Testis (tissue), 3 donors: ENCODE results near the gene C1QTNF7. TPM values are rescaled to one million over a fixed set of nuclear protein-coding genes. Genes with fewer than 3 reads are reported as not detected.

Experiments
- DNase-seq: peaks from one replicate; pipeline ENCODE4 v3.0.0-alpha.2; 2019
- H3K27ac ChIP-seq, 2 donors: fragments of 200-600 bp; sonication (generic); one replicate each; pipeline ENCODE4 v1.5.1; 2019
- H3K27me3 ChIP-seq: fragments of 200-600 bp; sonication (generic); one replicate; pipeline ENCODE4 v1.5.1; 2019
- H3K36me3 ChIP-seq: fragments of 200-600 bp; sonication (generic); one replicate; pipeline ENCODE4 v1.5.1; 2017; ENCODE audit warnings: low read depth; ENCODE audit errors: missing control alignments
- H3K4me1 ChIP-seq: fragments of 200-600 bp; sonication (generic); one replicate; pipeline ENCODE4 v1.5.1; 2019
- H3K4me3 ChIP-seq, 2 donors: fragments of 200-600 bp; sonication (generic); one replicate each; pipeline ENCODE4 v1.5.1; 2017 to 2019
- H3K9me3 ChIP-seq: fragments of 200-600 bp; sonication (generic); one replicate; pipeline ENCODE4 v1.5.1; 2017
- POLR2A ChIP-seq: fragments of 450-650 bp; IDR thresholded peaks from one replicate; pipeline ENCODE4 v1.6.1; 2017; ENCODE audit warnings: antibody characterized with exemption, mild to moderate bottlenecking, moderate library complexity
- WGBS, 2 donors: methylation state at CpG; one replicate each; pipeline ENCODE4 v1.1.5; 2018; 5-methylcytosine and 5-hydroxymethylcytosine counted together
- intact Hi-C: fragments of 100-400 bp; cut with DNase I; formaldehyde crosslinking; loops from one replicate; pipeline ENCODE4 v1.15.1; 2023; ENCODE audit warnings: low total_unique reads
- polyA plus RNA-seq: library from polyadenylated mRNA; stranded (reverse); fragments of 350-450 nt; fragmentation: Illumina TruSeq; extraction: RNeasy Lipid Tissue Mini Kit (QIAGEN cat#74804); gene quantifications from one replicate; pipeline ENCODE4 v1.2.3, GENCODE V29; 2014; ENCODE audit warnings: low read depth, low replicate concordance; ENCODE audit not compliant: insufficient read depth
- total RNA-seq, 2 donors: library from RNA; depleted of rRNA; stranded (reverse); fragments of >200 nt; gene quantifications; one replicate each; pipeline ENCODE4 v1.2.3, GENCODE V29; 2016
- TF ChIP-seq, protein P1 (sequence below), 3 experiments: fragments of 450-650 bp in 2 of 3; fragments of 200-600 bp in 1 of 3; sonication (generic) in 1 of 3; IDR thresholded peaks; one replicate each; pipeline ENCODE4 v1.5.1; 2016 to 2019; ENCODE audit warnings: antibody characterized with exemption in 3 of 3, mild to moderate bottlenecking in 2 of 3, moderate library complexity in 1 of 3

Gene C1QTNF7
- total and polyA plus RNA-seq, 3 donors from 2014 or later = 1.7 to 8.1 (median 5.1) TPM

DNA sequence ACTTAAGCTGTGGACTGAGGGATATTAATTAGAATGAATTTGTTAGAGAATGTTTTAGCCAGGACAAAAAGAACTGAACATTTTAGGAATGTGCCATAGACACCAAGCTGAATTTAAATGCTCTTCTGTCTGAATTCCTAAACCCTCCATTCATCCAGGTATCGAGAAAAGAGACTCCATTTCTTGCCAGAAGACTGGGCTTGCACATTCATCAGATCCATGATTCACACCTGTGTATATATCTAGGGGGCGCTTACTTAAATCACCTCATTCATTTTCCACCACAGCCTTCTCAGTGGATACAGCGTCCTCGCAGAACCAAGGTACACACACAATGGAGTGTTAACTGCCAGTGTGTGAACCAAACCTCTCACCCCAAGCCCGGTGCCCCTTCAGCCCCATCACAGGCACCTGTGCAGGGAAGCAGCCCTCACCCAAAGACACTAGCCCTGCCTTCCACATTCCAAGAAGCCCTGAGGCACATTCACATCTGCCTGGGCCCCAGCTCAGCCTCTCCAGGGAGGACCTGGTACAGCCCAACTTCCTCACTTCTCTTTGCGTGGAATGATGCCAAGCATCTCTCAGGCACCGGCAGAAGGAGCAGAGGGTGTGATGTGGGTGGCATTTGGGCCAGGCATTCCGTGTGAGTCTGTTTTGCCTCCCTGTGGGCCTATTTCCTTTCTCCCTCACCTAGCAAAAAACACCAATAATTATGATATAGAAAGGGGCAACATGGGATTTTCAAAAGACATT is 35.6 kb upstream of the C1QTNF7 start:
- no peak for DNase-seq
- no peaks in the 10 kb centered on the region for H3K36me3 ChIP-seq
- H3K4me1 ChIP-seq = no peaks in the 10 kb centered on the region
- TF ChIP-seq, protein P1, sequence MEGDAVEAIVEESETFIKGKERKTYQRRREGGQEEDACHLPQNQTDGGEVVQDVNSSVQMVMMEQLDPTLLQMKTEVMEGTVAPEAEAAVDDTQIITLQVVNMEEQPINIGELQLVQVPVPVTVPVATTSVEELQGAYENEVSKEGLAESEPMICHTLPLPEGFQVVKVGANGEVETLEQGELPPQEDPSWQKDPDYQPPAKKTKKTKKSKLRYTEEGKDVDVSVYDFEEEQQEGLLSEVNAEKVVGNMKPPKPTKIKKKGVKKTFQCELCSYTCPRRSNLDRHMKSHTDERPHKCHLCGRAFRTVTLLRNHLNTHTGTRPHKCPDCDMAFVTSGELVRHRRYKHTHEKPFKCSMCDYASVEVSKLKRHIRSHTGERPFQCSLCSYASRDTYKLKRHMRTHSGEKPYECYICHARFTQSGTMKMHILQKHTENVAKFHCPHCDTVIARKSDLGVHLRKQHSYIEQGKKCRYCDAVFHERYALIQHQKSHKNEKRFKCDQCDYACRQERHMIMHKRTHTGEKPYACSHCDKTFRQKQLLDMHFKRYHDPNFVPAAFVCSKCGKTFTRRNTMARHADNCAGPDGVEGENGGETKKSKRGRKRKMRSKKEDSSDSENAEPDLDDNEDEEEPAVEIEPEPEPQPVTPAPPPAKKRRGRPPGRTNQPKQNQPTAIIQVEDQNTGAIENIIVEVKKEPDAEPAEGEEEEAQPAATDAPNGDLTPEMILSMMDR (IDR thresholded peaks at IDR 0.05) = no peak
- no peak for TF ChIP-seq POLR2A
- no peaks in the 10 kb centered on the region for H3K9me3 ChIP-seq
- no peak overlapping the region for H3K27ac ChIP-seq
- WGBS, 2 donors = 71 to 88% methylated on average over 8 of the region's 8 CpGs
- H3K4me3 ChIP-seq = no peak overlapping the region
- H3K27me3 ChIP-seq = no peaks in the 10 kb centered on the region
- intact Hi-C loops = no loop called here

DNA sequence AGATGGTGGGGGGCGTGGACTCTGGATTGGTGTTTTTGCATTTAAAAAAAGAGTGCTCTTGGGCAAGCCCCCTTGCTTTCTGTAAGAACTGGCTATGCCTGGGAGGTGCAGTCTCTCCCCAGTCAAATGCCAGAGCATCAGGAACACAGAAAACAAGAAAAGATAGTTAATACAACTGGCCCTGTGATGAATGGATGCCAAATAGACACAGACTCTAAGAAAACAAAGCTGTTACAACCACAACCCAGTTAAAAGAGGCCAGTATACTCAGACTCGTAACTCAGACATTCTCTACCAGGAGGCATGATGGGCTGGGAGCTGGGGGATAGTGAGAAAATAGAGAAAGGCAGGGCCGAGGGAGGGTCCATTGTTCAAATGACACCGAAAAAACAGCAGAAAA is 32.5 kb upstream of the C1QTNF7 start:
- H3K4me3 ChIP-seq = no peak overlapping the region
- TF ChIP-seq, protein P1 (IDR thresholded peaks at IDR 0.05) = no peak
- no peak for TF ChIP-seq POLR2A
- 67 to 75% methylated on average over 4 of the region's 4 CpGs for WGBS, 2 donors
- H3K4me1 ChIP-seq = no peaks in the 10 kb centered on the region
- DNase-seq = no peak
- H3K27me3 ChIP-seq = no peaks in the 10 kb centered on the region
- H3K27ac ChIP-seq = peak overlapping the region in 1 of 2 donors; percentile 61
- H3K9me3 ChIP-seq = no peaks in the 10 kb centered on the region
- intact Hi-C loops = no loop called here
- H3K36me3 ChIP-seq = no peaks in the 10 kb centered on the region

DNA sequence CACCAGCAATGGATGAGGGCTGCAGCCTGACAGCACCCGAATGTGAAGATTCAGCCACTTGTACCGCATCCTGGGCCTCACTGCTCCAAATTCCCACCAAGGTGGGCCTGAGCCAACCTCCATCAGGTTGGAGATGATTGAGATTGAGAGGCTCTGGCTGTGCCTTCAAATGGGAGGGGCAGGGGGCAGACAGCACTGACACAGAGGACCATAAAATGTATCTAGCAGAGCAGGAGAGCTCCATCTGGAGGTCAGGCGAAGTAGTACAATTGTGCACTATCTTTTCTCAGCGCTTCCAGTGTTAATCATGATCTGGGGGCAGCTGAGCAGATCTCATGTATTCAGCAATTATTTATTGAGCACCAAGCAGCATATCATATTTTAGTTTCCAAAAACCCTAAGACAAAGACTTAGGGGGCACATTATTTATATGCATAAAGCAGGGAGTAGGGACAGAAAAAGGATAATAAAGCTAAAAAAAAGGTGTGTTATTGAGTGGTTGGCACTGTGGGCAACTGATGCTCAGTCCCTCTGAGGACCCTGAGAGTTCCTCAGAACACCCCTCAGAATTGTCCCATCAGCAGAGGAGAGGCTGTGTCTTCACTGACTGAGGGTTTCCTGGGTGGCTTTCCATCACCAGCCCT is 31.6 kb upstream of the C1QTNF7 start:
- H3K27ac ChIP-seq = no peak overlapping the region
- WGBS, 2 donors = 65 to 67% methylated on average over 4 of the region's 4 CpGs
- TF ChIP-seq, protein P1 (IDR thresholded peaks at IDR 0.05) = peak; percentile 36 to 64 (median 39)
- no peak for TF ChIP-seq POLR2A
- intact Hi-C loops = no loop called here
- no peaks in the 10 kb centered on the region for H3K9me3 ChIP-seq
- H3K4me3 ChIP-seq = no peak overlapping the region
- no peaks in the 10 kb centered on the region for H3K27me3 ChIP-seq
- H3K4me1 ChIP-seq = no peaks in the 10 kb centered on the region
- DNase-seq = peak; percentile 70
- H3K36me3 ChIP-seq = no peaks in the 10 kb centered on the region

DNA sequence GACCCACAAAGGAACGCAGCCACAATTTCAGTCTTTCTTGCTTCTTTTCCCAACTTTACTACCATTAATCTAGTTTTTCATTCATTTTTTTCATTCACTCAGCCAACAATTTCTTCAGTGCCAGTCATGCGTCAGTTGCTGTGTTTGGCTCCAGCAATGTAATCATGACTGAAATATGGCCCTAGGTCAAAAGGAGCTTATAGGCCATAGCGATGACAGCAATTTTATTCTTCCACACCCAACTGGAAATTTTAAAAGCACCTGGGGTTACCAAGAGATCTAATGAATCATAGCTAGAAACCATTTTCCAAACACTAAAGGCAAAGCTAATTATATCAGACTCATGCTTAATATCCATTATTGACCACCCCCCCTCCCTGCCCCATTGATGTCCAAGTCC is 29.8 kb upstream of the C1QTNF7 start:
- H3K9me3 ChIP-seq = no peaks in the 10 kb centered on the region
- TF ChIP-seq POLR2A = no peak
- TF ChIP-seq, protein P1 (IDR thresholded peaks at IDR 0.05) = no peak
- H3K4me3 ChIP-seq = no peak overlapping the region
- H3K36me3 ChIP-seq = no peaks in the 10 kb centered on the region
- H3K27ac ChIP-seq = no peak overlapping the region
- no peaks in the 10 kb centered on the region for H3K4me1 ChIP-seq
- no peak for DNase-seq
- H3K27me3 ChIP-seq = no peaks in the 10 kb centered on the region
- 63 to 81% methylated on average over 3 of the region's 3 CpGs for WGBS, 2 donors
- intact Hi-C loops = no loop called here
